RWPE1 (cell line): Measurements from ENCODE around the gene HOXD10.

Experiments
- CTCF ChIA-PET: fragments of 350-600 bp; sonication (Branson Sonifier 250); formaldehyde crosslinking; extraction: SDS; loops from one replicate; lab custom pipeline; 2021; lab: Yijun Ruan, JAX
- POLR2A ChIA-PET: fragments of 400-600 bp; formaldehyde crosslinking; extraction: SDS; loops from one replicate; lab custom pipeline; 2020; ENCODE audit warnings: antibody characterized with exemption; ENCODE audit not compliant: low non-redundant PET; lab: Yijun Ruan, JAX
- DNase-seq: peaks from one replicate; pipeline ENCODE4 v3.0.0; 2012; ENCODE audit warnings: low spot score
- H3K27ac ChIP-seq: fragments of 450-650 bp; 2 replicates; pipeline ENCODE4 v1.5.1; 2017
- CTCF ChIP-seq: fragments of 450-650 bp; conservative IDR thresholded peaks from 2 replicates; pipeline ENCODE4 v1.5.1; 2017; ENCODE audit warnings: low read depth, mild to moderate bottlenecking

Gene HOXD10

GRCh38 chr2:176094349-176094748 lies 22.2 kb upstream of the HOXD10 start:
- CTCF ChIA-PET = interaction anchor here (1.3 kb wide), 1 partner anchor 8 kb away, joined by 6 read pairs; no protein-coding TSS in a partner anchor
- no peak for TF ChIP-seq CTCF
- POLR2A ChIA-PET = interaction anchor here (0.6 kb wide), 1 partner anchor 12 kb away, joined by 3 read pairs; no protein-coding TSS in a partner anchor

GRCh38 chr2:176095421-176095820 lies 21.2 kb upstream of the HOXD10 start:
- ChIA-PET CTCF (interaction anchor here (2.6 kb wide), 1 partner anchor 15 kb away, joined by 16 read pairs; no protein-coding TSS in a partner anchor), POLR2A (no interaction called here)
- TF ChIP-seq CTCF = no peak
- no peak for DNase-seq
- H3K27ac ChIP-seq = no peak overlapping the region

More at GRCh38 chr2:176094349-176094748, 22.2 kb upstream of the HOXD10 start:
- no peak for DNase-seq
- H3K27ac ChIP-seq = no peak overlapping the region

GRCh38 chr2:176096243-176096985 lies 20.2 kb upstream of the HOXD10 start:
- ChIA-PET POLR2A (interaction anchor here (0.9 kb wide), 1 partner anchor 10 kb away, joined by 4 read pairs; the partner anchor contains the start of gene HOXD11), CTCF (interaction anchor here (0.6 to 2.6 kb wide), 9 partner anchors 8 to 1844 kb away, joined by 3 to 16 read pairs (median 4); no protein-coding TSS in a partner anchor)
- no peak overlapping the region for H3K27ac ChIP-seq
- DNase-seq = no peak
- no peak for TF ChIP-seq CTCF

- ChIA-PET POLR2A (interaction anchor here (0.9 kb wide), 1 partner anchor 9 kb away, joined by 4 read pairs; the partner anchor contains the start of gene HOXD11), CTCF (interaction anchor here (0.6 to 2.6 kb wide), 21 partner anchors 9 to 1843 kb away, joined by 3 to 16 read pairs (median 4); no protein-coding TSS in a partner anchor)
- DNase-seq = peak; percentile 71
- peak overlapping the region; percentile 68 for H3K27ac ChIP-seq
- peak; percentile 91 for TF ChIP-seq CTCF
These were observed 19.4 kb upstream of the HOXD10 start for GRCh38 chr2:176096986-176097819.

GRCh38 chr2:176097820-176098365 lies 18.7 kb upstream of the HOXD10 start:
- TF ChIP-seq CTCF = peak; percentile 46
- H3K27ac ChIP-seq = peak overlapping the region; percentile 68
- DNase-seq = no peak
- CTCF ChIA-PET = interaction anchor here (0.6 to 2.6 kb wide), 18 partner anchors 9 to 1404 kb away, joined by 3 to 16 read pairs (median 4); no protein-coding TSS in a partner anchor
- POLR2A ChIA-PET = interaction anchor here (0.9 kb wide), 1 partner anchor 9 kb away, joined by 4 read pairs; the partner anchor contains the start of gene HOXD11
